ENCODE results near the gene ITPKC.

ITPKC gene

DNA sequence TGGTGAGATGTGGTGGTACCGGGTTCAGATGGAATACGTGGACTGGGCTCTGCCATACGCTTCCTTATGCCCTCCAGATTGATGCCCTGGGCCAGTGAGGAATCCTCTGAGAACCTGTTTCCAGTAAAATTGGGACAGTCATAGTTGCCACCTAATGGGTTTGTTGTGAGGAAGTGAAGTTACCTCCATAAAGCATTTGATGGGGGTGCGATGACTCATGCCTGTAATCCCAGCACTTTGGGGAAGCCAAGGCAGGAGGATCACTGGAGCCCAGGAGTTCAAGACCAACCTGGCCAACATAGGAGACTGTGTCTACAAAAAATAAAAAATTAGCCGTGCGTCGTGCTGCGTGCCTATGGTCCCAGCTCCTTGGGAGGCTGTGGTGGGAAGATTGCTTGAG is 38.9 kb downstream of the ITPKC start:
- TF ChIP-seq, protein P1, sequence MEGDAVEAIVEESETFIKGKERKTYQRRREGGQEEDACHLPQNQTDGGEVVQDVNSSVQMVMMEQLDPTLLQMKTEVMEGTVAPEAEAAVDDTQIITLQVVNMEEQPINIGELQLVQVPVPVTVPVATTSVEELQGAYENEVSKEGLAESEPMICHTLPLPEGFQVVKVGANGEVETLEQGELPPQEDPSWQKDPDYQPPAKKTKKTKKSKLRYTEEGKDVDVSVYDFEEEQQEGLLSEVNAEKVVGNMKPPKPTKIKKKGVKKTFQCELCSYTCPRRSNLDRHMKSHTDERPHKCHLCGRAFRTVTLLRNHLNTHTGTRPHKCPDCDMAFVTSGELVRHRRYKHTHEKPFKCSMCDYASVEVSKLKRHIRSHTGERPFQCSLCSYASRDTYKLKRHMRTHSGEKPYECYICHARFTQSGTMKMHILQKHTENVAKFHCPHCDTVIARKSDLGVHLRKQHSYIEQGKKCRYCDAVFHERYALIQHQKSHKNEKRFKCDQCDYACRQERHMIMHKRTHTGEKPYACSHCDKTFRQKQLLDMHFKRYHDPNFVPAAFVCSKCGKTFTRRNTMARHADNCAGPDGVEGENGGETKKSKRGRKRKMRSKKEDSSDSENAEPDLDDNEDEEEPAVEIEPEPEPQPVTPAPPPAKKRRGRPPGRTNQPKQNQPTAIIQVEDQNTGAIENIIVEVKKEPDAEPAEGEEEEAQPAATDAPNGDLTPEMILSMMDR (IDR thresholded peaks at IDR 0.05; ENCODE audit: low read depth, low read length) = no peak
- Histone ChIP-seq H3K9me3 (no peaks in the 10 kb centered on the region), H3K27me3 (no peaks in the 10 kb centered on the region), H3K4me1 (no peaks in the 10 kb centered on the region), H3K36me3 (peaks cover 68% of the 10 kb centered on the region), H3K4me3 (ENCODE audit: low read depth, low read length) (no peak overlapping the region)
- DNase-seq = no peak

DNA sequence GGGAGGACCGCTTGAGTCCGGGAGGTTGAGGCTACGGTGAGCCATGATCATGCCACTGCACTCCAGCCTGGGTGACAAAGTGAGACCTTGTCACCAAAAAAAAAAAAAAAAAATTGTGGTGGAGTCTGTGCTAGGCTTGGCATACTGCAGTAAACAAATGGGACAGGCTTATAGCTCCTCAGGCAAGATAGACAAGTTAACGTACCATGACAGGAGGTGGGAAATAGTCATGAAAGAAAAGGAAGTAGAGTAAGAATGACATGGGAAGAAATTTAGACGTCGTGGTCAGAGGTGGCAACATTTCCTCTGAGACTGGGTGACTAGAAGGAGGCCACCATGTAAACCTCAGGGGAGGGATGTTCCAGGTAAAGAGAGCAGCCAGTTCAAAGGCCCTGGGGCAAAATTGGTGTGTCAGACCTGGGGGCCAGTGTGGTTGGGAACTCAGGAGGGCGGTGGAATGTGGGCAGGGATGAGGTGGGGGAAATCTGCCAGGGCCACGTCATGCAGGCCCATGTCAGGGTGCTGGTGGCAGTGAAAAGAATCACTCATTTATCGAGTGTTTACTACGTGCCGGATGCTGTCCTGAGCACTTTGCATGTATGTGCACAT is 39.7 kb downstream of the ITPKC start:
- Histone ChIP-seq H3K4me3 (ENCODE audit: low read depth, low read length) (no peak overlapping the region), H3K9me3 (no peaks in the 10 kb centered on the region), H3K4me1 (no peaks in the 10 kb centered on the region), H3K36me3 (peaks cover 75% of the 10 kb centered on the region), H3K27me3 (no peaks in the 10 kb centered on the region)
- DNase-seq = no peak
- TF ChIP-seq, protein P1 (IDR thresholded peaks at IDR 0.05; ENCODE audit: low read depth, low read length) = no peak

DNA sequence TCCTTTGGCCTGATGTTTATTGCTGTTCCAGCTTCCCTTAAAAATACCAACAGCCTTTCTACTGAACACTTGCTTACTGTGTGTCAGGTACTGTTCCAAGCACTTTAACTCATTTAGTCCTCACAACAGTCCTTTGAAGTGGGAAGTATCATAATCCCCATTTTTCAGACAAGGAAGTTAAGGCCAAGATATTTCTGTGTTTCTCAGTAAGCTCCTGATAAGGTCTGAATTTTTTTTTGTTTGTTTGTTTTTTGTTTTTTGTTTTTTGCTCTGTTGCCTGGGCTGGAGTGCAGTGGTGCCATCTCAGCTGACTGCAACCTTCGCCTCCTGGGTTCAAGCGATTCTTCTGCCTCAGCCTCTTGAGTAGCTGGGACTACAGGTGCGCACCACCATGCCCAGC is 41.6 kb downstream of the ITPKC start:
- no peak for DNase-seq
- H3K4me3 ChIP-seq (ENCODE audit: low read depth, low read length) = no peak overlapping the region
- H3K27me3 ChIP-seq = no peaks in the 10 kb centered on the region
- H3K9me3 ChIP-seq = no peaks in the 10 kb centered on the region
- TF ChIP-seq, protein P1 (IDR thresholded peaks at IDR 0.05; ENCODE audit: low read depth, low read length) = no peak
- H3K36me3 ChIP-seq = peaks cover 88% of the 10 kb centered on the region
- no peaks in the 10 kb centered on the region for H3K4me1 ChIP-seq

DNA sequence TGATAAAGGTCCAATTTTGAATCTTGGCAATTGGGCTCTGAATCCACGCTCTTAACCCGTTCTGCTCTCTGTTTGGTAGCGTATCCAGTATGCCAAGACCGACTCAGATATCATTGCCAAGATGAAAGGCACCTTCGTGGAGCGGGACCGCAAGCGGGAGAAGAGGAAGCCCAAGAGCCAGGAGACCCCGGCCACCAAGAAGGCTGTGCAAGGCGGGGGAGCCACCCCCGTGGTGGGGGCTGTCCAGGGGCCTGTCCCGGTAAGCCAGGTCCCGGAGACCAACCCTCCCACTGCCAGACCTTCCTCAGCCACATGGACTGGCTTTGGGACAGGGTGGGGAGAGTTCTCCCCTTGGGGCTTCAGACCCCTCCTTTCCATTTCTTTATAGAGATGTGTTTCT is 42.4 kb downstream of the ITPKC start:
- Histone ChIP-seq H3K4me1 (no peaks in the 10 kb centered on the region), H3K27me3 (no peaks in the 10 kb centered on the region), H3K36me3 (peaks cover 92% of the 10 kb centered on the region), H3K4me3 (ENCODE audit: low read depth, low read length) (no peak overlapping the region), H3K9me3 (no peaks in the 10 kb centered on the region)
- DNase-seq = no peak
- TF ChIP-seq, protein P1 (IDR thresholded peaks at IDR 0.05; ENCODE audit: low read depth, low read length) = no peak

DNA sequence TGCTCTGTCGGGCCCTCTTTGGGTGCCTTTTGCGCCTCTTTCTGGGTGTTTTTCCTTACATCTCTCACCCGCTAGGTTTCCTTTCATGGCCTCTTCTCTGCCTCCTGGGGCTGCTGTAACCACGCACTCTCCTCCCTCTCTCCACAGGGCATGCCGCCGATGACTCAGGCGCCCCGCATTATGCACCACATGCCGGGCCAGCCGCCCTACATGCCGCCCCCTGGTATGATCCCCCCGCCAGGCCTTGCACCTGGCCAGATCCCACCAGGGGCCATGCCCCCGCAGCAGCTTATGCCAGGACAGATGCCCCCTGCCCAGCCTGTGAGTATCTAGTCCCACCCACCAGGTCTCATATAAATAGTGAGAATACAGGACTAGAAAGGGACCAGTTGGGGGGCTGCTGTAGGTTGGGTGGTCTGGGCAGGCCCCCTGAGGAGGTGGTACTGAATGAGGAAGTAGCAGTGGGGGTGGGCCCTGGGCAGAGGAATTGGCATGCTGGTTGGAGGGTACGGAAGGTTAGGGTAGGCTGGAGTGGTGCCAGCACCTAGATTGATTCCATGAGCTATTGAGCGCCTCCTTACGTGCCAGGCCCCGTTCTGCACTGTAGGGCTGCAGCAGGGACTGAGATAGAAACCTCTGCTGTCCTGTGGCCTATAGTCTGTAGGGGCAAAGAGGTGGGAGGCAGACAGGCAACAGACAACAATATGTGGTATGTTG is 46.0 kb downstream of the ITPKC start:
- no peak for DNase-seq
- Histone ChIP-seq H3K4me3 (ENCODE audit: low read depth, low read length) (no peak overlapping the region), H3K9me3 (no peaks in the 10 kb centered on the region), H3K4me1 (no peaks in the 10 kb centered on the region), H3K36me3 (peaks cover 80% of the 10 kb centered on the region), H3K27me3 (no peaks in the 10 kb centered on the region)
- TF ChIP-seq, protein P1 (IDR thresholded peaks at IDR 0.05; ENCODE audit: low read depth, low read length) = no peak

DNA sequence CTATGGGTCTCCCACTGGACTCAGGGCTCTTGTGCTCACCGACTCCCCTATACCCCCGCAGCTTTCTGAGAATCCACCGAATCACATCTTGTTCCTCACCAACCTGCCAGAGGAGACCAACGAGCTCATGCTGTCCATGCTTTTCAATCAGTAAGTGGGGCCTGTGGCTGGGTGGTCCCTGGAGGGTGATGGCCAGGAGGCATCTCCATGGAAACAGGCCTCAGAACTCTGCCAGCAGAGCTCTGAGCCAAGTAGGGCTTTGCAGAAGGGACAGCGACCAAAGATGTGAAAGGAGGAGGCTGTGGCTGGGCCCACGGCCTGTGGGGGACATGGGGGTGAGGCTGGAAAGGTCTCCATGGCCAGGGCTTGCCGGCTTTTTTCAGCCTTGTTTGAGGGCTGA is 46.6 kb downstream of the ITPKC start:
- Histone ChIP-seq H3K27me3 (no peaks in the 10 kb centered on the region), H3K4me3 (ENCODE audit: low read depth, low read length) (no peak overlapping the region), H3K4me1 (no peaks in the 10 kb centered on the region), H3K36me3 (peaks cover 74% of the 10 kb centered on the region), H3K9me3 (no peaks in the 10 kb centered on the region)
- DNase-seq = no peak
- TF ChIP-seq, protein P1 (IDR thresholded peaks at IDR 0.05; ENCODE audit: low read depth, low read length) = no peak
